ENCODE results near the gene TRIM9. TPM values are rescaled to one million over a fixed set of nuclear protein-coding genes. Genes with fewer than 3 reads are reported as not detected.

TRIM9 gene
- total RNA-seq, 1 donor from 2014 or later: 2.3 TPM

DNA sequence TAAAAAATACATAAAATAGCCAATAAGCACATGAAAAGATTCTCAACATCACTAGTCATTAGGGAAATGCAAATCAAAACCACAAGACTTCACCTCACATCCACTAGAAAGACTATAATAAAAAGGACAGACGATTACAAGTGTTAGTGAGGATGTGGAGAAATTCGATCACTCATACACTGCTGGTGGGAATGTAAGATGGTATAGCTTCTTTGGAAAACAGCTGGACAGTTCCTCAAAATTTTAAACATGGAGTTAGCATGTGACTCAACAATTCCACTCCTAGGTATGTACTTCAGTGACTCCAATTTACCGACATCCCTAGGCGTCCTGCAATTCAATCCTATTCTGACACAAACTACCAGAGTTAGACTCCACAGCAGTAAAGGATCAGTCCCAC lies 13.7 kb downstream of the TRIM9 start:
- DNase-seq (ENCODE audit: low spot score): no peak
- Mint-ChIP-seq H3K9me3 (ENCODE audit: unreplicated experiment) (no peaks in the 10 kb centered on the region), H3K36me3 (ENCODE audit: low read depth, unreplicated experiment) (no peaks in the 10 kb centered on the region), H3K4me1 (ENCODE audit: unreplicated experiment) (no peaks in the 10 kb centered on the region), H3K4me3 (ENCODE audit: unreplicated experiment) (no peak overlapping the region), H3K27ac (ENCODE audit: unreplicated experiment) (no peak overlapping the region), H3K27me3 (ENCODE audit: unreplicated experiment) (no peaks in the 10 kb centered on the region)
- TF ChIP-seq, protein P1, sequence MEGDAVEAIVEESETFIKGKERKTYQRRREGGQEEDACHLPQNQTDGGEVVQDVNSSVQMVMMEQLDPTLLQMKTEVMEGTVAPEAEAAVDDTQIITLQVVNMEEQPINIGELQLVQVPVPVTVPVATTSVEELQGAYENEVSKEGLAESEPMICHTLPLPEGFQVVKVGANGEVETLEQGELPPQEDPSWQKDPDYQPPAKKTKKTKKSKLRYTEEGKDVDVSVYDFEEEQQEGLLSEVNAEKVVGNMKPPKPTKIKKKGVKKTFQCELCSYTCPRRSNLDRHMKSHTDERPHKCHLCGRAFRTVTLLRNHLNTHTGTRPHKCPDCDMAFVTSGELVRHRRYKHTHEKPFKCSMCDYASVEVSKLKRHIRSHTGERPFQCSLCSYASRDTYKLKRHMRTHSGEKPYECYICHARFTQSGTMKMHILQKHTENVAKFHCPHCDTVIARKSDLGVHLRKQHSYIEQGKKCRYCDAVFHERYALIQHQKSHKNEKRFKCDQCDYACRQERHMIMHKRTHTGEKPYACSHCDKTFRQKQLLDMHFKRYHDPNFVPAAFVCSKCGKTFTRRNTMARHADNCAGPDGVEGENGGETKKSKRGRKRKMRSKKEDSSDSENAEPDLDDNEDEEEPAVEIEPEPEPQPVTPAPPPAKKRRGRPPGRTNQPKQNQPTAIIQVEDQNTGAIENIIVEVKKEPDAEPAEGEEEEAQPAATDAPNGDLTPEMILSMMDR (IDR thresholded peaks at IDR 0.05; ENCODE audit: unreplicated experiment): no peak

GRCh38 chr14:51080645-51081044 lies 14.3 kb downstream of the TRIM9 start:
- H3K4me1 Mint-ChIP-seq (ENCODE audit: unreplicated experiment): no peaks in the 10 kb centered on the region
- H3K27ac Mint-ChIP-seq (ENCODE audit: unreplicated experiment): no peak overlapping the region
- no peak overlapping the region for H3K4me3 Mint-ChIP-seq (ENCODE audit: unreplicated experiment)
- H3K27me3 Mint-ChIP-seq (ENCODE audit: unreplicated experiment): no peaks in the 10 kb centered on the region
- no peaks in the 10 kb centered on the region for H3K36me3 Mint-ChIP-seq (ENCODE audit: low read depth, unreplicated experiment)
- TF ChIP-seq, protein P1 (IDR thresholded peaks at IDR 0.05; ENCODE audit: unreplicated experiment): no peak
- H3K9me3 Mint-ChIP-seq (ENCODE audit: unreplicated experiment): no peaks in the 10 kb centered on the region
- DNase-seq (ENCODE audit: low spot score): no peak

GRCh38 chr14:51079489-51079888 lies 15.4 kb downstream of the TRIM9 start:
- Mint-ChIP-seq H3K9me3 (ENCODE audit: unreplicated experiment) (no peaks in the 10 kb centered on the region), H3K27me3 (ENCODE audit: unreplicated experiment) (no peaks in the 10 kb centered on the region), H3K4me1 (ENCODE audit: unreplicated experiment) (no peaks in the 10 kb centered on the region), H3K27ac (ENCODE audit: unreplicated experiment) (no peak overlapping the region), H3K4me3 (ENCODE audit: unreplicated experiment) (no peak overlapping the region), H3K36me3 (ENCODE audit: low read depth, unreplicated experiment) (no peaks in the 10 kb centered on the region)
- TF ChIP-seq, protein P1 (IDR thresholded peaks at IDR 0.05; ENCODE audit: unreplicated experiment): no peak
- DNase-seq (ENCODE audit: low spot score): no peak

DNA sequence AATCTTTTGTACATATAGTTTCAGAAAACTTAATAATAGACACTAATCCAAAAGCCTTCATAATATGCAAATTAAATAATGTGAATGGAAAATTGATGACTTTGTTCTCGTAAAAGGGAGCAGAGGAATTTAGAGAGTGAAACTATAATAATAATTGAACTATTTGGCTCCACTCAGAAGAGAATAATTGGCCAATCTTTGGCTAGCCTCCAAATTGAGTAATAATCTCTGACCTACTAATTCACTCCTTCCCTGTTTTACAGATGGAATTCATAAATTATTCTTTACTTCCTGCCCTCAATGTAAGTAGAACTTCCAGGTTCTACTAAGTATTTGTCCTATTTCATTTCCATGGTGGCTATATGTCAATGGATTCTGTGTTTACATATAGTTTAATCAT lies 15.8 kb downstream of the TRIM9 start:
- H3K36me3 Mint-ChIP-seq (ENCODE audit: low read depth, unreplicated experiment): no peaks in the 10 kb centered on the region
- no peak for DNase-seq (ENCODE audit: low spot score)
- H3K9me3 Mint-ChIP-seq (ENCODE audit: unreplicated experiment): no peaks in the 10 kb centered on the region
- no peaks in the 10 kb centered on the region for H3K4me1 Mint-ChIP-seq (ENCODE audit: unreplicated experiment)
- H3K4me3 Mint-ChIP-seq (ENCODE audit: unreplicated experiment): no peak overlapping the region
- H3K27ac Mint-ChIP-seq (ENCODE audit: unreplicated experiment): no peak overlapping the region
- no peaks in the 10 kb centered on the region for H3K27me3 Mint-ChIP-seq (ENCODE audit: unreplicated experiment)
- TF ChIP-seq, protein P1 (IDR thresholded peaks at IDR 0.05; ENCODE audit: unreplicated experiment): no peak

DNA sequence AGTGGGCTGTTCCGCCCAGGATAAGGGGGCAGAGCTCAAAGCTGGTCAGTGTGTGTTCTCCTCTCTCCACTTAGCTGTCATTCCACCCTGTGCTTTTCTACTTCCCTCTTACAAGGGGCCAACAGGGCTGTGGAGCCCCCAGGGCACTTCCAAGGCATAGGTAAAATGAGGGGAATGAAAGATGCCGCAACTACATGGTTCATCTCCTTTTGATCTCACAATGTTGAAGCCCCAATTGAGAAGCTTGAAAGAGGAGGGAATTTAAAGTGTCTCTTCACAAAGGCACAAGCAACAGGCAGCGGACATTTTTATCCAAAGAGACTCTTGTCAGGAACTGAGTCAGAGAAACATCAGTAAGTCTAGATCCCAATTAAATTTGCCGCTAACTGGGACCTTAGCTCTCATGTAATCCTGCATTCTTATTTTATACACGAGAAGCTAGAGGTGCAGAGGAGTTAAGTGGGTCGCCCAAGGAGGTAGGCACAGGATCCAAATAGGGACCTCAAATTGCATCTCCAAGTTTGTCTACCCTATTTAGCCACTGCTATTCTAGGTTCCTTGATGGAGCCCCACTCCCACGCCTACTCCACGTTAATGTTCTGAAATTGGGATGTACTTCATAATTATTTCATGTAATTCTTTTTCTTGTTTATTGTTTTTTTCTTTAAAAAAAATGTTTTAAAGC lies 20.1 kb downstream of the TRIM9 start:
- H3K9me3 Mint-ChIP-seq (ENCODE audit: unreplicated experiment): no peaks in the 10 kb centered on the region
- H3K27ac Mint-ChIP-seq (ENCODE audit: unreplicated experiment): no peak overlapping the region

More for the DNA sequence above, 20.1 kb downstream of the TRIM9 start:
- TF ChIP-seq, protein P1 (IDR thresholded peaks at IDR 0.05; ENCODE audit: unreplicated experiment): no peak
- Mint-ChIP-seq H3K4me3 (ENCODE audit: unreplicated experiment) (no peak overlapping the region), H3K36me3 (ENCODE audit: low read depth, unreplicated experiment) (no peaks in the 10 kb centered on the region), H3K4me1 (ENCODE audit: unreplicated experiment) (no peaks in the 10 kb centered on the region), H3K27me3 (ENCODE audit: unreplicated experiment) (no peaks in the 10 kb centered on the region)
- DNase-seq (ENCODE audit: low spot score): no peak
